Measurements from ENCODE around the gene PPFIBP2.
"Not testable (repeated sequence)": the region's sequence is repeated elsewhere in the genome, so short reads cannot be mapped to it uniquely, and the experiment has no call there.

Gene PPFIBP2

GRCh38 chr11:7663531-7663930 is 149.7 kb downstream of the PPFIBP2 start:
- DNase-seq (ENCODE audit: low spot score), result not testable (repeated sequence)

DNA sequence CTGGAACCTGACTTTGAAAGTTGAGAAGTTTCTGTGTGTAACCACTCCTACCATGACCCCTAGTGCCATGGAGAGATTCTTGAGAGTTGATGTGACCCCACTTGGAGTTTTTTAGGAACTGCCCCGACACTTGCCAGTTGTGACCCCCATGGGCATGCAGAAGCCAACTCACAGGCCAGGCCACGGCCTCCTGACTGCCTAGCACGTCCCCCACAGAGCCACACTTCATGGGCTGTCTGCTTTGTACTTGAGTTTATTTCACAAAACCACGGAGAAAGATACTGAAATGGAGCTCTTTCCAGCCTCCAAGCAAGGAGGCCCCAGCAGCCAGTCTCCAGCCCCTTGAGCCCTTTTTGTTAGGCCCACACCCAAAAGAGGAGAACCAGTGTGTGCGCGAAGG is 151.1 kb downstream of the PPFIBP2 start:
- DNase-seq (ENCODE audit: low spot score), result no peak

DNA sequence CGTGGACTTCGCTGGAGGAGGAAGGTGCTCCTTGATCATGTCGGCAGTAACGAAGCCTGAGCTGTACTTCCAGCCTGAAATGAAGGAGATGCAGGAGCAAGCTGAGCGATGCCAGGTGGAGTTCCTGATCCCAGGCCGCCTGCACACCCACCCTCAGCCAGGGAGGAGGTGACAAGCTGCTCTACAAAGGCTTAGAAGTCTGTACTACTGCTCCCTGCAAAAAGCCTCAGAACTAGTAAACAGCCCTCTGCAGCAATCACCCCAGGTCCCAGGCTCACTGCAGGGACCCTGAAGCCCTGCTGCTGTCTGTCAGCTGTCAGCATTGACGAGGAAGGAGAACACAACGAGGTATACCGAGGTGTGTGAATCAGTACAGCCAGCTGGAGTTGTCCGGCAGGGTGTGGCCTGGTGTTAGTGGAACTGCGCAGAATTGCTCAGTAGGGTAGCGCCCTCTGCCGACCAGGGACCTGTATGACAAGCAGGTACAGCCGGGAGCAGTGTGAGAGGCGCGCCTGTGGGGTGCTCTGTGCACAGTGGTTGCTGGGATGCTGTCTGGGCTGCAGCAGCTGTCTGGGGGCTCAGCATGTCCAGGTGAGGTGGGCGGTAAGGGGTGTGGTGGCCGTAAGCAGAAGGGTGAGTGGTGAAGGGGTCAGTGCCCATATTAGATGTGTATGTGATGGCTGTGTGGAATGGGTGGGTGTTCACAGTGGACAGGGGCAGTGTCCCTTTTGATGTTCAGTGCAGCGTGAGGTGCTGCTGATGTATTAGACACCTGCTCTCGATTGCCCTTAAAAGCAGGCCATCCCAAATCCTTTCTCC is 151.9 kb downstream of the PPFIBP2 start:
- DNase-seq (ENCODE audit: low spot score), result peak; percentile 37

DNA sequence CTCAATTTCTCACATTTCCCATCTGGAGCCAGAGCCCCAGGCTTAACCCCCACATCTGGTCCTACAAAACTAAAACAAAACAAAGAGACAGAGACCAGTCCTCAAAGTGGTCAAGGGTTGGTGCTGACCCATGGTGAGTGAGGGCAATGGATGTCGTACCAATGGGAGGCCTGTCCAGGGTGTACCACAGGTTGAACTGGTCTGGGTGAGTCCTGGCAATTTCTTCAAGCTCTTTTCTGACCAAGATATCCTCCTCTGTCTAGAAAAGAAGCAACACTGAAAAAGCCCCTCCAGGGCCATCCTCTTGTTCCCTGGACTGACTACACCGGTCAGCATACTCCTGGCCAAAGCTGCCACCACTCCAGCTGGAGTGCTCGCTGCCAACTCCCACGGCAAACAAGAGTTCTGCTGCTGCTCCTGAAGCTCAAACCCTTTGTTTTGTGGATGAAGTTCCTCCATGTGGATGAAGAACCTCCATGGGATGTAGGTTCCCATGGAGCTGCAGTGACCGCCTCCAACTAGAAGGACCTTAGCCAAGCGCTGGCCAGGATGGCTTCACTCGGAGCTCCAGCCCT is 152.6 kb downstream of the PPFIBP2 start:
- no peak for DNase-seq (ENCODE audit: low spot score)

DNA sequence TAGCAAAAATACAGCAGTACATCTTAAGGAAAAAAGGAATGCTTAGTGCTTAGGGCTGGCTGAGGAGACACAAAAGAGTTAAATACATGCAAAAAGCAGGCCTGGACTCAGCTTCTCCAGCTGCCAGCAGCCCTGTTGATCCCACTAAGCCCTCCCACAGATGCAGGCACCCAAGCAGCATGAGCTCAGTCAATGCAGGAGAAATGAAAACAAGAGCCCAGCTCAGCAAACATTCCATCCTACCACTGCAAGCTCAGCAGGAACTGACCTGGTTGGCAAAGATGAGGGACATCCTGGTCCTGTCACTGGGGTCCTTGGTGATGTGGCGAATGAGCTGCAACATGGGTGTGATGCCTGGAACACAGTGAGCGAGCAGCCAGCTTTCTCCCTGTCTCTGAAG is 153.7 kb downstream of the PPFIBP2 start:
- DNase-seq (ENCODE audit: low spot score), result no peak

- DNase-seq (ENCODE audit: low spot score), result no peak
Measured at GRCh38 chr11:7668464-7668863, 154.7 kb downstream of the PPFIBP2 start.

- DNase-seq (ENCODE audit: low spot score), result no peak
Measured at GRCh38 chr11:7668911-7669310, 155.1 kb downstream of the PPFIBP2 start.

GRCh38 chr11:7670641-7671040 is 156.8 kb downstream of the PPFIBP2 start:
- DNase-seq (ENCODE audit: low spot score), result no peak

GRCh38 chr11:7671347-7672215 is 157.8 kb downstream of the PPFIBP2 start:
- no peak for DNase-seq (ENCODE audit: low spot score)

DNA sequence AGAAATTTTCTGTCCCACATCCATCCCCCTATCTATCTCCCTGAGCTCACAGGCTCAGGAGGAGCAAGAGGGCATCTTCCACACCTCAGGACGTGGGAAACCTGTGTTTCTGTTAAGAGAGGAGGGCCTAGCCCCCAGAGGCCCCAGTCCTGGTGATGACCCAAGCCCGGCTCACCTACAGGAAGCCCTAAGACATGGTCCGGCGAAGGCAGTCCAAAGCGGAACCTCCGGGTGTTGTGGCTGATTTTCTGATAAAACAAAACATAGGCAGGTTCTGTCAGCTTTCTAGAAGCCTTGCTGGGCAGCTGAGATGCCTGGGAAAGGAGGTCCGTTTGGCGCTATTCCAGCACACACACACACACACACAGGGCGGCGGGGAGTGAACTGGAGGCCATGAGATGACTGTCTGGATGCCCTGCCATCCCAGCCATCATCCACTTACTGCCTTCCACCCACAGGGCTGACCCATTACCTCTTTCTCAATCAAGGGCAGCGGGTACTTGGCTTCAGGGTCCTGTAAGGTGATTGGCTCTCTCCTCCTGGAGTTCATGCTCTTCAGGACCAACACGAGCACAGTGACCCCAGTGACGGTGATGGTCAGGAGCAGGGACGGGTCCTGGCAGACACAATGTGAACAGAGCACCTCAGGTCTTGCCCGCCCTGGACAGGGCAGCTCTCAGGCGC is 158.6 kb downstream of the PPFIBP2 start:
- no peak for DNase-seq (ENCODE audit: low spot score)

DNA sequence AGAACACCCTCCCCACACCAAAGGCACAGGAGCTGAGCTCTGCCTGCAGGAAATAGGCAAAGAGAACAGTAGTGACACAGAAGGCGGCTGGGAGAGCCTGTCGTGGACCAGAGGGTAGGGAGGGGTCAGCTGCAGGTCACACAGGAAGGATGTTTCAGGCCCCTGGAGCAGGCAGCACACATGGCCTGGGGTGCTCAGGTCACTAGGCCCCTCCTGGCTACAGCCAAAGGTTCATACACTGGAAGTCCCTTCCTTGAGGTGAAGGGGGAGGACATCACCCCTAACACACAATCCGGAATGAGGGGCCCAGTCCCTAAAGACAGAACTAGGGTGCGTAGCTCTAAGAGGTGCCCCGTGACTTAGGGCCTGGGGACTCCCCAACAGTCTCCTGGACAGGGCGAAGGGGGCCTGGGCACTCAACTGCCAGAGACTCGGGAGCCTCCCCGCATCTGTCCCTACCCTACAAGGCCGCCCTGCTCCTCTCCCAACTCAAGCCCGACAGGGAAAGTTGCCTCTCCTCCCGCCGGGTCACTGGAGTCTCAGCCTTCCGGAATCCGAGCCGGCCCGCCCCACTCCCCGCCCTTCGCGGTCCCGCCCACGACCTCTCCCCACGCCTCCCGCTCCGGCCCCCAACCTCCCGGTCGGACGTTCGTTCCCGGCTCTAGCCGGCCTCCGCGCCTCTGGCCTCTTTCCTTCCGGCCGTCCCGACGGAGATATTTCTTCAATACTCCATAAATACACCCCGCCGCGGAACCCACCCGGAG is 159.3 kb downstream of the PPFIBP2 start, which contains the start of gene CYB5R2:
Gene CYB5R2 (minus strand): TSS at position 541 of the 764 bp plus-strand sequence. CDS start 675 bp downstream, outside the sequence.
- DNase-seq (ENCODE audit: low spot score), result no peak

GRCh38 chr11:7673724-7674434 is 160.1 kb downstream of the PPFIBP2 start:
- no peak for DNase-seq (ENCODE audit: low spot score)

DNA sequence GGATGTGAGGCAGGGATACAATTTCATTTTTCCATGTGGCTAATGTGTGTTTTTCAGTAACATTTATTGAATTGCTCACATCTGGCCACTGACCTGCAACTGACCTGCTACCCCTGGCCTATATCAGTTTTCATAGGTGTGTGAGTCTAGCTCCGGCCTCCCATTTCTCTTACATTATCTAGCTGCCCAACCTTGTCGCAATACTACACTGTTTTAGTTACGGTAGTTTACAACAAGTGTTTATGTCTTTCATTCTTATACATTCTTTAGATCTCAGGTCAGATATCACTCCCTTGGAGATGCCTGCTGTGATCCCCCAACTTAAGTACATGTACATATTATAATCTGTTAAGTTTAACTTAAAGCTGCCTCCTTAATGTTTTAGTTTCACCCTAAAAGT is 161.8 kb downstream of the PPFIBP2 start:
- DNase-seq (ENCODE audit: low spot score), result no peak

- DNase-seq (ENCODE audit: low spot score), result no peak
Measured at GRCh38 chr11:7677071-7677470, 163.3 kb downstream of the PPFIBP2 start.

GRCh38 chr11:7677796-7678201 is 164.0 kb downstream of the PPFIBP2 start:
- no peak for DNase-seq (ENCODE audit: low spot score)

- DNase-seq (ENCODE audit: low spot score), result no peak
Measured at GRCh38 chr11:7683571-7683970, 169.8 kb downstream of the PPFIBP2 start.

- DNase-seq (ENCODE audit: low spot score), result no peak
Measured at GRCh38 chr11:7686761-7687160, 173.0 kb downstream of the PPFIBP2 start.

DNA sequence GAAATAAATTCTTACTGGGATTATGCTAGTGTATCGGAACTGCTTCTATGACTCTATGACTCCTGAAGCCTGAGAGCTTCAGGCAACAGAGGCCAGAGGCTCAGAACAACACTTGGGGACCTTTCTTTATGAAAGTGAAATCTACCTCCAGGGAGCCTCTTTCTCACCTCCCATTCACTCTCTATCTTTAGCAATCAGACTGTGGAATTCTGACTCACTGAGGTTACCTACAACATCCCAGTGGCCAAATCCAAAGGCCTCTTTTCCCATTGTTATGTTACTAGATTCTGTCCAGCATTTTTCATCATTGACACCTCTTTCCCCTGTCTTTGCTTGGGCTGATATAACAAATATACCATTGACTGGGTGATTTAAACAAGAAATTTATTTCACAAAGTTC is 173.6 kb downstream of the PPFIBP2 start:
- DNase-seq (ENCODE audit: low spot score), result no peak

DNA sequence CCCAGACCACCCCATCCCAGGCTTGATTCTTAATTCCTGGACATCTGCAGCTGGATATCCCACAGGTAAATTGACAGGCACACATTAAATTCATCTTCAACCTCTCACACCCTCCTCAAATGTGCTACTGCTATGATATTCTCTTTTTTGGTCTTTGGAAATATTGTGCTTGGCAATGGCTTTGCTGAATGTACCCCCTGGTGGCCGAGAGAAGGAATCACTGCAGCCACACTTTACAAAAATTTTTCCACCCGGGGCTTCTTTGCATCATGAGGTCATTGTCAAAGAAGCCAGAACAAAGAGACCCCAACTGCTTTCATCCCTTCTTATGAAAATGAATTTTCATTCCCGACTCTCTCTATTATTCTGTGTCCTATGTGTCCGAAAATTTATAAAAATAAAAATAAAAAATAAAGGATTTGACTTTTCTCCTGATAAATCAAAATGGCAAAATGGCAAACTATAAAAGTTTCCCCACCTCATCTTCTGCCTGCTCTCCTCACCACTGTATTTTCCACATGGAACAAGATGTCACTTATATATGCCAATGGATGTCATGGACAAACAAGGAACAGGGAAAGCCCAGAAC is 174.5 kb downstream of the PPFIBP2 start:
- DNase-seq (ENCODE audit: low spot score), result no peak

DNA sequence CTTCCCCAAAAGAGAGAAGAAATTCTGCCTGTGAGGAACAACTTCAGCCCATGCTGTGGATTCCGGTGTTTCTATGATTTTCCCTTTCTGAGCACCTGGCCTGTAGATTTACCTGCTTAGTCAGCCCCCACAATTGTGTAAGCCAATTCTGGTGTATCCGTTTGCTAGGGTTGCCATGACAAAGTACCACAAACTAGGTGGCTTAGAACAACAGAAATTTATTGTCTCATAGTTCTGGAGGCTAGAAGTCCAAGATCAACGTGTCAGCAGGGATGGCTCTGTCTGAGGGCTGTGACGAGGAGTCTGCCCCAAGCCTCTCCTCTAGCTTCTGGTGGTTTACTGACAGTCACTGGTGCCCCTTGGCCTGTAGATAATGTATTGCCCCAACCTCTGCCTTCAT is 175.4 kb downstream of the PPFIBP2 start:
- DNase-seq (ENCODE audit: low spot score), result no peak

All from SK-N-DZ (cell line).